Activated CD8-positive, alpha-beta T cell treated with anti-CD3 and anti-CD28 coated beads, Interleukin-2, amount 10 ng/mL, durations not matched to agents 7 days and 5 days (primary cell): ENCODE data around the gene LAIR2. TPM values are rescaled to one million over a fixed set of nuclear protein-coding genes. Genes with fewer than 3 reads are reported as not detected.
"Not testable (repeated sequence)": the region's sequence is repeated elsewhere in the genome, so short reads cannot be mapped to it uniquely, and the experiment has no call there.

Experiments
- ATAC-seq: fragments of 150-1000 bp; cut with Tn5 transposase; one replicate; pipeline ENCODE4 v1.10.0; 2021; ENCODE audit warnings: moderate library complexity
- CTCF ChIA-PET: fragments of 350-600 bp; sonication (Branson Sonifier 250); formaldehyde crosslinking; loops from one replicate; lab custom pipeline; 2021; ENCODE audit warnings: antibody characterized with exemption; lab: Charles Lee
- POLR2A ChIA-PET: fragments of 350-600 bp; sonication (Branson Sonifier 250); formaldehyde crosslinking; loops from one replicate; lab custom pipeline; 2021; ENCODE audit warnings: antibody characterized with exemption; lab: Charles Lee
- DNase-seq: peaks from one replicate; pipeline ENCODE4 v3.0.0-alpha.2; 2020
- H3K27ac Mint-ChIP-seq: one replicate; pipeline ENCODE4 v1.8.0; 2021; ENCODE audit warnings: mild to moderate bottlenecking, mixed read lengths
- H3K27me3 Mint-ChIP-seq: one replicate; pipeline ENCODE4 v1.8.0; 2021; ENCODE audit warnings: low read depth, mixed read lengths
- H3K36me3 Mint-ChIP-seq: one replicate; pipeline ENCODE4 v1.8.0; 2021; ENCODE audit warnings: low read depth, mixed read lengths
- H3K4me1 Mint-ChIP-seq: one replicate; pipeline ENCODE4 v1.8.0; 2021; ENCODE audit warnings: low read depth, mixed read lengths
- H3K4me3 Mint-ChIP-seq: one replicate; pipeline ENCODE4 v1.8.0; 2021; ENCODE audit warnings: mild to moderate bottlenecking, mixed read lengths
- H3K9me3 Mint-ChIP-seq: one replicate; pipeline ENCODE4 v1.8.0; 2022; ENCODE audit warnings: mixed read lengths; ENCODE audit not compliant: insufficient read depth
- total RNA-seq, 2 experiments: library from RNA; stranded (reverse); gene quantifications; one replicate each; pipeline ENCODE4 v1.2.3, GENCODE V29; 2021

Gene LAIR2
- total RNA-seq, 2 experiments from 2014 or later, result 1.4 to 1.6 TPM

GRCh38 chr19:54505542-54505941 lies 2.9 kb downstream of the LAIR2 start:
- CTCF ChIA-PET, result interaction anchor here (0.7 to 1.7 kb wide), 2 partner anchors 24 to 652 kb away, joined by 3 to 5 read pairs; no protein-coding TSS in a partner anchor
- H3K27me3 Mint-ChIP-seq, H3K36me3 Mint-ChIP-seq, DNase-seq, ATAC-seq, H3K4me3 Mint-ChIP-seq, H3K27ac Mint-ChIP-seq, H3K9me3 Mint-ChIP-seq, POLR2A ChIA-PET: not testable (repeated sequence)
- peaks cover 40% of the 10 kb centered on the region for H3K4me1 Mint-ChIP-seq

GRCh38 chr19:54506079-54506478 lies 3.4 kb downstream of the LAIR2 start:
- ATAC-seq (no peak), DNase-seq (no peak)
- POLR2A ChIA-PET, result no interaction called here
- Mint-ChIP-seq H3K36me3 (peaks cover 3% of the 10 kb centered on the region), H3K27ac (no peak overlapping the region), H3K4me3 (no peak overlapping the region), H3K27me3 (no peaks in the 10 kb centered on the region), H3K4me1 (peaks cover 40% of the 10 kb centered on the region), H3K9me3 (no peaks in the 10 kb centered on the region)
- CTCF ChIA-PET, result interaction anchor here (0.7 to 1.7 kb wide), 2 partner anchors 25 to 652 kb away, joined by 3 to 5 read pairs; no protein-coding TSS in a partner anchor

DNA sequence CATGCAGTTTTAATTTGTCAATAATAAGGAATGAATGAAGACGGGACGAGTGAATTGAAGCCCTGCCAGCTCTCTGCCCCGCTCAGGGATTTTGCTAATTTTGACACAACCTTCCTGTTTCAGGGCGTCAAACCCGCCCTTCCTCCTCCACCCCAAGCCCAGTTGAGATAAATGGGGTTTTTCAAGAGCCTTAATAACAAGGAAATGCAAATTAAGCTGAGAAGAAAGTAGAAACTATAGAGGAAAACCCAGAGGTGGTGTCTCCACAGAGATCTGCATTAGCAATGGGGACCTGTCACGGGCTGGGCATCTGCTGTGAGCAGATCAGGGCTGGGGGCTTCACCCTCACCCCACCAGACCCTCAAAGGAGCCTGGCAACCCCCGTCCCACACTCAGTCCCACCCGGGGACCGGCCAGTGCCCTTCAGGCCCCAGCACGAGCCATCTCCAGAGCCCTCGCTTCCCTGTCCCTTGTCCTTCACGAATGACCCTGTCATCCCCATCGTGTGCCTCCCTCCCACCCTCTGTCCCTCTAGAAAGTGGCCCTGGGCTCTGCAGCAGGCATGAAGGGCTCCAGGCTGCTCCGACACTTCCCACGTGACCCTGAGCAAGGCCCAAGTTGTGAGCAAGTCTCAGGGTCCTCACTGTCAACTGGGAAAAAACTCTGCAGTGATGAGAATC lies 4.5 kb downstream of the LAIR2 start:
- H3K4me3 Mint-ChIP-seq, H3K9me3 Mint-ChIP-seq, H3K36me3 Mint-ChIP-seq, POLR2A ChIA-PET, ATAC-seq, DNase-seq, H3K27me3 Mint-ChIP-seq: not testable (repeated sequence)
- H3K4me1 Mint-ChIP-seq, result peaks cover 39% of the 10 kb centered on the region
- H3K27ac Mint-ChIP-seq, result peak overlapping the region; percentile 9
- CTCF ChIA-PET, result interaction anchor here (1.7 kb wide), 1 partner anchor 26 kb away, joined by 5 read pairs; no protein-coding TSS in a partner anchor

DNA sequence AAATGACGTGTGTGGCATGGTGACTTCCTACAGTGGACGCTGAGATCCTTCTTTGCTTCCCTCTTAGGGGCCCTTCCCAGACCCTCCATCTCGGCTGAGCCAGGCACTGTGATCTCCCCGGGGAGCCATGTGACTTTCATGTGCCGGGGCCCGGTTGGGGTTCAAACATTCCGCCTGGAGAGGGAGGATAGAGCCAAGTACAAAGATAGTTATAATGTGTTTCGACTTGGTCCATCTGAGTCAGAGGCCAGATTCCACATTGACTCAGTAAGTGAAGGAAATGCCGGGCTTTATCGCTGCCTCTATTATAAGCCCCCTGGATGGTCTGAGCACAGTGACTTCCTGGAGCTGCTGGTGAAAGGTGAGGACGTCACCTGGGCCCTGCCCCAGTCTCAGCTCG lies 5.2 kb downstream of the LAIR2 start:
- Mint-ChIP-seq H3K9me3 (no peaks in the 10 kb centered on the region), H3K4me3 (no peak overlapping the region), H3K36me3 (peaks cover 3% of the 10 kb centered on the region), H3K4me1 (peaks cover 32% of the 10 kb centered on the region), H3K27ac (peak overlapping the region; percentile 9), H3K27me3 (no peaks in the 10 kb centered on the region)
- no peak for DNase-seq
- CTCF ChIA-PET, result no interaction called here
- POLR2A ChIA-PET, result no interaction called here
- ATAC-seq, result no peak

- H3K4me3 Mint-ChIP-seq, H3K36me3 Mint-ChIP-seq, H3K27ac Mint-ChIP-seq, ATAC-seq, DNase-seq, H3K27me3 Mint-ChIP-seq, POLR2A ChIA-PET, H3K9me3 Mint-ChIP-seq, CTCF ChIA-PET: not testable (repeated sequence)
- H3K4me1 Mint-ChIP-seq, result peaks cover 30% of the 10 kb centered on the region
Measured at GRCh38 chr19:54508487-54508886, 5.9 kb downstream of the LAIR2 start.

- H3K27ac Mint-ChIP-seq, H3K4me3 Mint-ChIP-seq, CTCF ChIA-PET, H3K9me3 Mint-ChIP-seq, POLR2A ChIA-PET, H3K27me3 Mint-ChIP-seq, H3K36me3 Mint-ChIP-seq, DNase-seq: not testable (repeated sequence)
- ATAC-seq, result peak; percentile 74
- H3K4me1 Mint-ChIP-seq, result peaks cover 30% of the 10 kb centered on the region
Measured at GRCh38 chr19:54509200-54509940, 6.7 kb downstream of the LAIR2 start.

- H3K27ac Mint-ChIP-seq, result no peak overlapping the region
Measured at GRCh38 chr19:54515156-54515555, 12.5 kb downstream of the LAIR2 start.

DNA sequence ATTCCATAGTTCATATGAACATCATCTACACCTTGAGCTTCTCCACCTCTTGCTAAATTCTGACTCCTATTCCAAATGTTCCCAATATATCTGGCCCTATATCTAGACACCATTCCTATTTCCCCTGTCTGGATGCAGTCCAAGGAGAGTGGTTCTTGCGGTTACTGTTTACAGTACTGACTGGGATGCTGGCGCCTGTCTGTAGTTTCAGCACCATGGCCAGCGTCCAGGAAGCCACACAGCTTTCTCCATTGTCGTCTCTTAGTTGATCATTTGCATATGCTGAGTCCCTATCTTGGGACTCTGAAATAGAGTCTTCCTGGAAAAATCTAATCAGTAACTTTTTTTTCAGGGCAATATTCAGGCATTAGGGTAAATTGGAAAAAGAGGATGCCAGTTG lies 14.9 kb downstream of the LAIR2 start:
- H3K27ac Mint-ChIP-seq, result no peak overlapping the region
- H3K36me3 Mint-ChIP-seq, result no peaks in the 10 kb centered on the region
- no peaks in the 10 kb centered on the region for H3K9me3 Mint-ChIP-seq
- no peak overlapping the region for H3K4me3 Mint-ChIP-seq
- ChIA-PET POLR2A (no interaction called here), CTCF (interaction anchor here (1.3 kb wide), 1 partner anchor 38 kb away, joined by 3 read pairs; no protein-coding TSS in a partner anchor)
- H3K4me1 Mint-ChIP-seq, result peaks cover 46% of the 10 kb centered on the region
- ATAC-seq (peak; percentile 52), DNase-seq (peak; percentile 84)
- peaks cover 5% of the 10 kb centered on the region for H3K27me3 Mint-ChIP-seq

More at GRCh38 chr19:54515156-54515555, 12.5 kb downstream of the LAIR2 start:
- DNase-seq, result no peak
- H3K4me1 Mint-ChIP-seq, result peaks cover 26% of the 10 kb centered on the region
- CTCF ChIA-PET, result no interaction called here
- H3K36me3 Mint-ChIP-seq, result no peaks in the 10 kb centered on the region
- H3K4me3 Mint-ChIP-seq, result no peak overlapping the region
- no peak for ATAC-seq
- POLR2A ChIA-PET, result no interaction called here
- H3K9me3 Mint-ChIP-seq, result no peaks in the 10 kb centered on the region
- peaks cover 5% of the 10 kb centered on the region for H3K27me3 Mint-ChIP-seq

GRCh38 chr19:54518844-54519243 lies 16.2 kb downstream of the LAIR2 start:
- Mint-ChIP-seq H3K27ac (peak overlapping the region; percentile 85), H3K4me3 (peak overlapping the region; percentile 58), H3K27me3 (peaks cover 5% of the 10 kb centered on the region), H3K36me3 (peaks cover 3% of the 10 kb centered on the region), H3K4me1 (peaks cover 59% of the 10 kb centered on the region), H3K9me3 (no peaks in the 10 kb centered on the region)
- CTCF ChIA-PET, result interaction anchor here (0.9 to 1.3 kb wide), 4 partner anchors 10 to 156 kb away, joined by 4 to 6 read pairs (median 5); no protein-coding TSS in a partner anchor
- peak; percentile 78 for DNase-seq
- POLR2A ChIA-PET, result interaction anchor here (0.8 to 1.0 kb wide), 2 partner anchors 87 to 318 kb away, joined by 3 read pairs; no protein-coding TSS in a partner anchor
- ATAC-seq, result peak; percentile 84

DNA sequence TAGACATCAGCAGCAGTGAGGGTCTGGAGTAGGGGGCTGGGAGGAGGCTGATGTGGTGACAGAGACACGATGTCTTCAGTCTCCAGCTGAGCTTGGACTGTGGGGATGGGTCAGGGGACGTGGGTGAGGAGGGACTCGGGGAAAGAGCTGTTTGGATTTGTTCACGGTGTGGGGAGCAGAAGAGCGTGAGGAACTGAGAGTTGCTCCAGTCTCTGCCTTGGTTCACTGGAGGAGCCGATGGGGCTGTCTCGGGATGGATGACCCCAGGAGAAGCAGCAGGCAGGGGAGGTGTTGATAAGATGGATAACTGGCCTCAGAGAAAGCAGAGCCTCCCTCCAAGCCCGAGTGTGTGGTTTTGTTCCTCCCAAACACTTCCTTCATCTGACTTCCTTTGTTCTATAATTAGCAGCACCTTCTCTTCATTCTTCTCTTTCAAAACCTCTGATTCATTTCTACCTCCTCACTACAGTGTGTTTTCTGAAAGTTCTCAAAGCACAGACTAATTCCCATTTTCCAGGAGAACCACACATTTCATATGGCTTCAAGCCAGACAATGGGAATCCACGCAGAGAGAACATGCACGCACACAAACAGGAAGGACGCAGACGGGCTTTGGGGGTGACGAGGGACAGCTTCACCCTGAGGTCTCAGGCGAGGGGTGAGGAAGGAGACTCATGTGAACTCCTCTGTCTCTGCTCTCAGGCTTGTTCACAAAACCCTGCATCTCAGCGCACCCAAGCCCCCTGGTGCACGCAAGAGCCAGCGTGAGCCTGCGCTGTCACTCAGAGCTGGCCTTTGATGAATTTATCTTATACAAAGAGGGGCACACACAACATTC lies 18.6 kb downstream of the LAIR2 start:
- Mint-ChIP-seq H3K9me3 (no peaks in the 10 kb centered on the region), H3K27ac (peak overlapping the region; percentile 90), H3K4me1 (peaks cover 63% of the 10 kb centered on the region), H3K27me3 (peaks cover 4% of the 10 kb centered on the region), H3K36me3 (peaks cover 5% of the 10 kb centered on the region), H3K4me3 (peak overlapping the region; percentile 68)
- DNase-seq, result peak; percentile 47
- ChIA-PET CTCF (no interaction called here), POLR2A (no interaction called here)
- ATAC-seq, result peak; percentile 31

GRCh38 chr19:54521860-54522513 lies 19.4 kb downstream of the LAIR2 start:
- peaks cover 5% of the 10 kb centered on the region for H3K27me3 Mint-ChIP-seq
- H3K9me3 Mint-ChIP-seq, result no peaks in the 10 kb centered on the region
- no peak for DNase-seq
- H3K4me3 Mint-ChIP-seq, result peak overlapping the region; percentile 68
- ChIA-PET CTCF (no interaction called here), POLR2A (no interaction called here)
- H3K27ac Mint-ChIP-seq, result peak overlapping the region; percentile 90
- peaks cover 63% of the 10 kb centered on the region for H3K4me1 Mint-ChIP-seq
- no peak for ATAC-seq
- H3K36me3 Mint-ChIP-seq, result peaks cover 6% of the 10 kb centered on the region
